Measurements from ENCODE around the gene KPNA1. TPM values are rescaled to one million over a fixed set of nuclear protein-coding genes. Genes with fewer than 3 reads are reported as not detected.
"Not testable (repeated sequence)": the region's sequence is repeated elsewhere in the genome, so short reads cannot be mapped to it uniquely, and the experiment has no call there.

KPNA1 gene
- total RNA-seq, 1 donor from 2014 or later = 86.8 TPM

DNA sequence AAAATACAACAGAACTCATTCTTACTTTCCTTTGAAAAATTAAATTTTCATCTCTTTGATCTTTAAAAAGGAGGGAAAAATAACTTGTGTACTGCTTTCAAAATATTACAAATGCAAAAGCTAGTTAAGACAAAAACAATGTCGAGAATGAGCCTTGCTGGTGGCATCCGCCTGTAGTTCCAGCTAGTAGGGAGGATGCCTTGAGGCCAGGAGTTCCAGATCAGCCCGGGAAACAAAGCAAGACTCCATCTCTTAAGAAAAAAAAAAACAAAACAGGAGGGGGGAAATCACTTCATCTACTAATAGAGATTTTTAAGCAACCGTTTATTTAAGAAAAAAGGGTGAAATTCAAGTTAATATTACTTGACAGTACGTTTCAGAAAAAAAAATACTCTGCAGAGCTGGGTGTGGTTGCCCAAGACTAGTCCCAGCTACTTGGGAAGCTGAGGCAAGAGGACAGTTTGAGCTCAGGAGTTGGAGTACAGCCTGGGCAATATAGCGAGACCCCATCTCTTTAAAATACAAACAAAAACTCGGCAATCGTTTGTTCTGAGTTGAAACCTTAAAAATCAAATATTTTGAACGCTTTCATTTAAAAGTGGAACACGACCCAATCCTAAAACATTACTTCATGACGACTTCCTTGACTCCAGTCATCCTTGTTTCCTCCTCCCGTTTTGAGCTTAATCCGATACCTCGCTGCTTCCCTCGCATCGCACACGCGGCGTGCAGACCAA is 1.2 kb downstream of the KPNA1 start:
- no peaks in the 10 kb centered on the region for H3K9me3 Mint-ChIP-seq
- H3K4me3 Mint-ChIP-seq = peak overlapping the region; percentile 85
- peak overlapping the region; percentile 76 for H3K27ac Mint-ChIP-seq (ENCODE audit: unreplicated experiment)
- no peak for DNase-seq (ENCODE audit: low read depth, low spot score)
- peaks cover 4% of the 10 kb centered on the region for H3K36me3 Mint-ChIP-seq (ENCODE audit: low read depth)
- H3K27me3 Mint-ChIP-seq (ENCODE audit: low read depth) = peaks cover 4% of the 10 kb centered on the region
- TF ChIP-seq CTCF (conservative IDR thresholded peaks at IDR 0.05) = no peak
- H3K4me1 Mint-ChIP-seq = peaks cover 42% of the 10 kb centered on the region

DNA sequence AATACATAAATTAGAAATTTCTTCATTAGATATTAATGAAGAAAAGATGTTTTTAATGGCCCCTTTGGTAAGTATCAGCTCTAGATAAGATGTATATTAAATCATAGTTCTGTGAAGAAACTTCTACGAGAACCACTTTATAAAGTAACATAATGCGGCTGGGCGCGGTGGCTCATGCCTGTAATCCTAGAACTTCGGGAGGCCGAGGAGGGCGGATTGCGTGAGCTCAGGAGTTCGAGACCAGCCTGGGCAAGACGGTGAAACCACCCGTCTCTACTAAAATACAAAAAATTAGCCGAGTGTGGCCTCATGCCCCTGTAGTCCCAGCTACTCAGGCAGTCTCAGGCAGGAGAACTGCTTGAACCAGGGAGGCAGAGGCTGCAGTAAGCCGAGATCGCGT is 2.5 kb downstream of the KPNA1 start:
- no peak for TF ChIP-seq CTCF (conservative IDR thresholded peaks at IDR 0.05)
- peak overlapping the region; percentile 58 for H3K4me3 Mint-ChIP-seq
- no peaks in the 10 kb centered on the region for H3K9me3 Mint-ChIP-seq
- H3K36me3 Mint-ChIP-seq (ENCODE audit: low read depth) = peaks cover 4% of the 10 kb centered on the region
- peaks cover 2% of the 10 kb centered on the region for H3K27me3 Mint-ChIP-seq (ENCODE audit: low read depth)
- H3K27ac Mint-ChIP-seq (ENCODE audit: unreplicated experiment) = no peak overlapping the region
- H3K4me1 Mint-ChIP-seq = peaks cover 42% of the 10 kb centered on the region
- no peak for DNase-seq (ENCODE audit: low read depth, low spot score)

GRCh38 chr3:122510878-122511535 is 3.7 kb downstream of the KPNA1 start:
- Mint-ChIP-seq H3K9me3 (no peaks in the 10 kb centered on the region), H3K27me3 (ENCODE audit: low read depth) (peaks cover 2% of the 10 kb centered on the region), H3K4me1 (peaks cover 42% of the 10 kb centered on the region), H3K36me3 (ENCODE audit: low read depth) (peaks cover 4% of the 10 kb centered on the region), H3K27ac (ENCODE audit: unreplicated experiment) (no peak overlapping the region), H3K4me3 (peak overlapping the region; percentile 67)
- no peak for TF ChIP-seq CTCF (conservative IDR thresholded peaks at IDR 0.05)
- DNase-seq (ENCODE audit: low read depth, low spot score) = no peak

DNA sequence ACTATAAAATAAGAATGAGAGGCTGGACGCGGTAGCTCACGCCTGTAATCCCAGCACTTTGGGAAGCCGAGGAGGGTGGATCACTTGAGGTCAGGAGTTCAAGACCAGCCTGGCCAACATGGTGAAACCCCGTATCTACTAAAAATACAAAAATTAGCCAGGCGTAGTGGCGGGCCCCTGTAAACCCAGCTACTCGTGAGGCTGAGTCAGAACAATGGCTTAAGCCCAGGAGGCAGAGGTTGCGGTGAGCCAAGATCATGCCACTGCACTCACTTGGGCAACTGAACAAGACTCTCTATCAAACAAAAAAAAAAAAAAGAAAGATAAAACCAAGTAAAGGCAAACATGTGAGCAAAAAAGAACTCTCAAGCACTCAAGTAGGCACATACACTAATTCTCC is 5.8 kb downstream of the KPNA1 start:
- peaks cover 40% of the 10 kb centered on the region for H3K4me1 Mint-ChIP-seq
- not testable (repeated sequence) for DNase-seq (ENCODE audit: low read depth, low spot score); H3K27ac Mint-ChIP-seq (ENCODE audit: unreplicated experiment); H3K36me3 Mint-ChIP-seq (ENCODE audit: low read depth); H3K9me3 Mint-ChIP-seq; H3K4me3 Mint-ChIP-seq; H3K27me3 Mint-ChIP-seq (ENCODE audit: low read depth)

DNA sequence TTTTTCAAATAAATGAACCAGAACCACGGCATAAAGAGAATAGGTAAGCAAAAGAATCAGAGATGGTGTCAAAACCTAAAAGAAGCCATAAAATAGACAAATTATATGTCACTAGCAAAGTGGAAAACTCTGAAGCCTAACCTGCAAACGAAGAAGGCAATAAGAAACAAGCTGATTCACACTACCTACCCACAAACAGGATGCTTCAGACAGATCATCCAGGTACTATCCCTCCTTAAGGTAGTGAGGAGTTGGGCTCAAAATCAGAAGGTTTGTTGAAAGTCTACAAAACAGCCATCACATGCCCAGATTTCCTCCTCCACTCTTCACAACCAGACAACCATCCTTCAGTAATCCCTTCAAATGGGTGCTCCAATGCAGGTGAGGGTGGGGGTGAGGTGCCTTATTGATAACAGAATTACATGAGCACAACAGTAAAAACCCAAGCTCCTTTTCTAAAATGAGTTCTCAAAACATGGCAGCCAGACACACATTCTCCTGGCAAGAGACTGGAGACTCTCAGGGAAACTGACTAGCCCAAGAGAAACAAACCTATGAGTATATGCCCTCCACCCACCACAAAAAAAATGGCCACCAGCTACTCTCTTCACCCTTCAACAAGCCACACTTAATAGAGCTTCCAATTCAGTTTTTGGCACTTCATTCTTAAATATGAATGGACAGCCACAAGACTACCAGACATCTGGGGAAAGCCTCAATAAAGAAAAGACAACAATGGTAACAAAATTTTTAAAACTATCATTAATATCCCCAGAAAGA is 6.4 kb downstream of the KPNA1 start:
- TF ChIP-seq CTCF (conservative IDR thresholded peaks at IDR 0.05) = no peak
- no peak for DNase-seq (ENCODE audit: low read depth, low spot score)
- H3K4me1 Mint-ChIP-seq = peaks cover 36% of the 10 kb centered on the region
- H3K9me3 Mint-ChIP-seq = no peaks in the 10 kb centered on the region
- no peaks in the 10 kb centered on the region for H3K27me3 Mint-ChIP-seq (ENCODE audit: low read depth)
- no peak overlapping the region for H3K27ac Mint-ChIP-seq (ENCODE audit: unreplicated experiment)
- H3K36me3 Mint-ChIP-seq (ENCODE audit: low read depth) = peaks cover 4% of the 10 kb centered on the region
- H3K4me3 Mint-ChIP-seq = peak overlapping the region; percentile 4

Data from neural crest cell (in vitro differentiated cells).